Testis (tissue), 3 donors: ENCODE data around the gene SRGN. TPM values are rescaled to one million over a fixed set of nuclear protein-coding genes. Genes with fewer than 3 reads are reported as not detected.

Experiments used
- DNase-seq: peaks from one replicate; pipeline ENCODE4 v3.0.0-alpha.2; 2019
- H3K27ac ChIP-seq, 2 donors: fragments of 200-600 bp; sonication (generic); one replicate each; pipeline ENCODE4 v1.5.1; 2019
- H3K27me3 ChIP-seq: fragments of 200-600 bp; sonication (generic); one replicate; pipeline ENCODE4 v1.5.1; 2019
- H3K36me3 ChIP-seq: fragments of 200-600 bp; sonication (generic); one replicate; pipeline ENCODE4 v1.5.1; 2017; ENCODE audit warnings: low read depth; ENCODE audit errors: missing control alignments
- H3K4me1 ChIP-seq: fragments of 200-600 bp; sonication (generic); one replicate; pipeline ENCODE4 v1.5.1; 2019
- H3K4me3 ChIP-seq, 2 donors: fragments of 200-600 bp; sonication (generic); one replicate each; pipeline ENCODE4 v1.5.1; 2017 to 2019
- H3K9me3 ChIP-seq: fragments of 200-600 bp; sonication (generic); one replicate; pipeline ENCODE4 v1.5.1; 2017
- CTCF ChIP-seq, 3 experiments: fragments of 450-650 bp in 2 of 3; fragments of 200-600 bp in 1 of 3; sonication (generic) in 1 of 3; IDR thresholded peaks; one replicate each; pipeline ENCODE4 v1.5.1; 2016 to 2019; ENCODE audit warnings: antibody characterized with exemption in 3 of 3, mild to moderate bottlenecking in 2 of 3, moderate library complexity in 1 of 3
- POLR2A ChIP-seq: fragments of 450-650 bp; IDR thresholded peaks from one replicate; pipeline ENCODE4 v1.6.1; 2017; ENCODE audit warnings: antibody characterized with exemption, mild to moderate bottlenecking, moderate library complexity
- WGBS, 2 donors: methylation state at CpG; one replicate each; pipeline ENCODE4 v1.1.5; 2018; 5-methylcytosine and 5-hydroxymethylcytosine counted together
- intact Hi-C: fragments of 100-400 bp; cut with DNase I; formaldehyde crosslinking; loops from one replicate; pipeline ENCODE4 v1.15.1; 2023; ENCODE audit warnings: low total_unique reads
- polyA plus RNA-seq: library from polyadenylated mRNA; stranded (reverse); fragments of 350-450 nt; fragmentation: Illumina TruSeq; extraction: RNeasy Lipid Tissue Mini Kit (QIAGEN cat#74804); gene quantifications from one replicate; pipeline ENCODE4 v1.2.3, GENCODE V29; 2014; ENCODE audit warnings: low read depth, low replicate concordance; ENCODE audit not compliant: insufficient read depth
- total RNA-seq, 2 donors: library from RNA; depleted of rRNA; stranded (reverse); fragments of >200 nt; gene quantifications; one replicate each; pipeline ENCODE4 v1.2.3, GENCODE V29; 2016

Gene SRGN
- total and polyA plus RNA-seq, 3 donors from 2014 or later: 25.7 to 61.1 (median 35.8) TPM

GRCh38 chr10:69075431-69075830, 12.5 kb upstream of the SRGN start:
- no peak for DNase-seq
- H3K36me3 ChIP-seq: no peaks in the 10 kb centered on the region
- no peak for TF ChIP-seq CTCF (IDR thresholded peaks at IDR 0.05)
- no peak for TF ChIP-seq POLR2A
- no peaks in the 10 kb centered on the region for H3K4me1 ChIP-seq
- no peaks in the 10 kb centered on the region for H3K27me3 ChIP-seq
- intact Hi-C loops: no loop called here
- no peaks in the 10 kb centered on the region for H3K9me3 ChIP-seq
- H3K27ac ChIP-seq: no peak overlapping the region
- WGBS, 2 donors: 85 to 93% methylated on average over 4 of the region's 4 CpGs
- no peak overlapping the region for H3K4me3 ChIP-seq

DNA sequence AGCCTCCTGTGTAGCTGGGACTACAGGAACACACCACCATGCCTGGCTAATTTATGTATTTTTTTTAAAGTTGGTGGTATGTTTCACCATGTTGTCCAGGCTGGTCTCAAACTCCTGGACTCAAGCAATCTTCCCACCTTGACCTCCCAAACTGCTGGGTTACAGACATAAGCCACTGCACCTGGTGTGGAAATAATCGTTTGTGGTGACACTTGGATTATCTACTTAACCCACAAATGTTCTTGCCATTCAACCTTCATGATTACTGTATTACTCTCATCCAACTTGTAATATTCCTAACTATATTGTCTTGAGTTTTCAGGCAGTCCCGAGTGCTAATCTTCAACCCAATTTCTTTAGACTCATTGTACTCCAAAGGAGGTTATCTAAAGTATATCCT, 9.6 kb upstream of the SRGN start:
- Histone ChIP-seq H3K4me3 (no peak overlapping the region), H3K4me1 (no peaks in the 10 kb centered on the region), H3K27ac (no peak overlapping the region), H3K9me3 (no peaks in the 10 kb centered on the region), H3K36me3 (no peaks in the 10 kb centered on the region), H3K27me3 (no peaks in the 10 kb centered on the region)
- intact Hi-C loops: no loop called here
- 44 to 80% methylated on average over 2 of the region's 2 CpGs for WGBS, 2 donors
- no peak for DNase-seq
- TF ChIP-seq POLR2A (no peak), CTCF (IDR thresholded peaks at IDR 0.05) (no peak)

DNA sequence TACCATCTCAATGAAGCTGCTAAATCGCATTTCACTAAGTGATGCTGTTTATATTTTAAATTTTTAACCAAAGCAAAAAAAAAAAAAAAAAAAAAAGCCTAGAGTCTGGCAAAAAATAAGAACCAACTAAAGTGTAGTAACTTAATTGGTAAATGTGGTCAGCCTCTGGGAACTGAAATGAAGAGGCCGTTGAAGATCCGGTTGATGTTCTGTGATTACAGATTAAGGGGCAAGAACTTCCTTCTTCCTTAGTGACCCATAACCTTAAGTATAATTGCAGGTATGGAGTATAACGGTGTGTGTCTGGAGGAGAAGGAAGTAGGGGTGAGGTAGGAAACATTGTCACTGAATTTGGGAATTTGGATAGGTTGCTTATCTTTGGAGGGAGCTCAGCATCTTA, 7.7 kb upstream of the SRGN start:
- Histone ChIP-seq H3K9me3 (no peaks in the 10 kb centered on the region), H3K36me3 (no peaks in the 10 kb centered on the region), H3K4me1 (no peaks in the 10 kb centered on the region), H3K27me3 (no peaks in the 10 kb centered on the region), H3K27ac (no peak overlapping the region), H3K4me3 (no peak overlapping the region)
- WGBS, 2 donors: 77 to 85% methylated on average over 4 of the region's 4 CpGs
- intact Hi-C loops: no loop called here
- TF ChIP-seq POLR2A (no peak), CTCF (IDR thresholded peaks at IDR 0.05) (no peak)
- no peak for DNase-seq

- Histone ChIP-seq H3K36me3 (no peaks in the 10 kb centered on the region), H3K27me3 (no peaks in the 10 kb centered on the region), H3K27ac (peak overlapping the region; percentile 37 to 89), H3K4me1 (peaks cover 7% of the 10 kb centered on the region), H3K9me3 (no peaks in the 10 kb centered on the region), H3K4me3 (no peak overlapping the region)
- DNase-seq: no peak
- intact Hi-C loops: no loop called here
- TF ChIP-seq POLR2A (no peak), CTCF (IDR thresholded peaks at IDR 0.05) (no peak)
- 41 to 51% methylated on average over 9 of the region's 9 CpGs for WGBS, 2 donors
Measured at GRCh38 chr10:69086001-69086509, 1.8 kb upstream of the SRGN start.

DNA sequence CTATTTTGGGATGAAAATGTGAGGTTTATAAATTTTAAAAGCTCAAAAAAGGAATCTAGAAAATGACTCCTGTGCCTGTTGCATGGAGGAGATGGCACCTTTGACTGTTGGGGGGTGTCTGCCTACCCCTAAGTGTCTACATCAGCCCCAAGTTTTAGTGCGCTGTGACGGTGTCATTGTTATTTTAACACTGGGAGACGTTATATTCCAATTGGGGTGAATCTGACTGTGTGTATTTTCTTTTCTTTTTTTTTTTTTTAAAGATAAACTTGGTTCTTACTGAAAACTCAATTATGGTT, 517 bp downstream of the SRGN start:
- TF ChIP-seq CTCF (IDR thresholded peaks at IDR 0.05) (no peak), POLR2A (no peak)
- intact Hi-C loops: no loop called here
- no peak for DNase-seq
- 58 to 62% methylated on average over 3 of the region's 3 CpGs for WGBS, 2 donors
- H3K36me3 ChIP-seq: no peaks in the 10 kb centered on the region
- H3K4me3 ChIP-seq: peak overlapping the region; percentile 14 to 44
- peaks cover 7% of the 10 kb centered on the region for H3K4me1 ChIP-seq
- H3K9me3 ChIP-seq: no peaks in the 10 kb centered on the region
- H3K27ac ChIP-seq: peak overlapping the region; percentile 60 to 89
- H3K27me3 ChIP-seq: no peaks in the 10 kb centered on the region
